Measurements from ENCODE around the gene GMDS. TPM values are rescaled to one million over a fixed set of nuclear protein-coding genes. Genes with fewer than 3 reads are reported as not detected.

GMDS gene
- total RNA-seq, 2 experiments from 2014 or later = 13.9 to 16.4 TPM

- peaks cover 81% of the 10 kb centered on the region for H3K27me3 Mint-ChIP-seq
- DNase-seq = peak in 2 of 14 experiments; percentile 22 to 32
- intact Hi-C loops (cut with DNase I, micrococcal nuclease) = no loop called here
Observed at GRCh38 chr6:1624851-1625781, 620.3 kb downstream of the GMDS start.

GRCh38 chr6:1624058-1624850 is 621.2 kb downstream of the GMDS start:
- CTCF ChIA-PET = no interaction called here
- ATAC-seq (ENCODE audit: poor library complexity) (no peak), DNase-seq (peak in 1 of 14 experiments; percentile 30)
- Mint-ChIP-seq H3K9me3 (no peaks in the 10 kb centered on the region), H3K27ac (no peak overlapping the region), H3K27me3 (peaks cover 75% of the 10 kb centered on the region), H3K4me1 (ENCODE audit: low read depth) (peaks cover 21% of the 10 kb centered on the region), H3K36me3 (ENCODE audit: low read depth) (peaks cover 13% of the 10 kb centered on the region), H3K4me3 (no peak overlapping the region)
- Histone ChIP-seq H3K27ac (ENCODE audit: low read depth in 1 of 2, low read length in 2 of 2) (no peak overlapping the region), H3K36me3 (ENCODE audit: insufficient read depth, low read length) (no peaks in the 10 kb centered on the region), H3K4me3 (ENCODE audit: low read length) (peak overlapping the region; percentile 46), H3K27me3 (ENCODE audit: control insufficient read depth in 1 of 2, insufficient read depth in 2 of 2, low read length in 2 of 2) (peaks cover 54 to 84% of the 10 kb centered on the region in 2 experiments), H3K9me3 (ENCODE audit: control insufficient read depth in 1 of 2, insufficient read depth in 1 of 2, low read length in 2 of 2) (peaks cover 0 to 26% of the 10 kb centered on the region in 2 experiments), H3K4me1 (ENCODE audit: insufficient read depth, low read length) (peaks cover 23% of the 10 kb centered on the region)
- intact Hi-C loops (cut with DNase I, micrococcal nuclease) = no loop called here
- TF ChIP-seq CTCF (IDR thresholded peaks at IDR 0.05) = no peak
- POLR2A ChIA-PET = no interaction called here

More at GRCh38 chr6:1624851-1625781, 620.3 kb downstream of the GMDS start:
- Histone ChIP-seq H3K27ac (ENCODE audit: low read depth in 1 of 2, low read length in 2 of 2) (no peak overlapping the region), H3K27me3 (ENCODE audit: control insufficient read depth in 1 of 2, insufficient read depth in 2 of 2, low read length in 2 of 2) (peaks cover 53 to 76% of the 10 kb centered on the region in 2 experiments), H3K9me3 (ENCODE audit: control insufficient read depth in 1 of 2, insufficient read depth in 1 of 2, low read length in 2 of 2) (peaks cover 0 to 21% of the 10 kb centered on the region in 2 experiments), H3K36me3 (ENCODE audit: insufficient read depth, low read length) (no peaks in the 10 kb centered on the region), H3K4me1 (ENCODE audit: insufficient read depth, low read length) (peaks cover 17% of the 10 kb centered on the region), H3K4me3 (ENCODE audit: low read length) (peak overlapping the region; percentile 46)
- Mint-ChIP-seq H3K27ac (no peak overlapping the region), H3K36me3 (ENCODE audit: low read depth) (peaks cover 13% of the 10 kb centered on the region), H3K4me1 (ENCODE audit: low read depth) (peaks cover 21% of the 10 kb centered on the region), H3K4me3 (peak overlapping the region; percentile 69), H3K9me3 (no peaks in the 10 kb centered on the region)
- TF ChIP-seq CTCF (IDR thresholded peaks at IDR 0.05) = no peak
- peak; percentile 32 for ATAC-seq (ENCODE audit: poor library complexity)
- ChIA-PET CTCF (no interaction called here), POLR2A (interaction anchor here (0.7 to 0.9 kb wide), 2 partner anchors 10 to 413 kb away, joined by 3 read pairs; no protein-coding TSS in a partner anchor)

GRCh38 chr6:1623769-1624057 is 621.7 kb downstream of the GMDS start:
- ATAC-seq (ENCODE audit: poor library complexity) = no peak
- Mint-ChIP-seq H3K36me3 (ENCODE audit: low read depth) (peaks cover 13% of the 10 kb centered on the region), H3K27me3 (peaks cover 70% of the 10 kb centered on the region), H3K9me3 (no peaks in the 10 kb centered on the region), H3K4me3 (peak overlapping the region; percentile 65), H3K4me1 (ENCODE audit: low read depth) (peaks cover 21% of the 10 kb centered on the region), H3K27ac (no peak overlapping the region)
- Histone ChIP-seq H3K4me1 (ENCODE audit: insufficient read depth, low read length) (peaks cover 23% of the 10 kb centered on the region), H3K27ac (ENCODE audit: low read depth in 1 of 2, low read length in 2 of 2) (no peak overlapping the region), H3K9me3 (ENCODE audit: control insufficient read depth in 1 of 2, insufficient read depth in 1 of 2, low read length in 2 of 2) (peaks cover 0 to 26% of the 10 kb centered on the region in 2 experiments), H3K36me3 (ENCODE audit: insufficient read depth, low read length) (no peaks in the 10 kb centered on the region), H3K4me3 (ENCODE audit: low read length) (no peak overlapping the region), H3K27me3 (ENCODE audit: control insufficient read depth in 1 of 2, insufficient read depth in 2 of 2, low read length in 2 of 2) (peaks cover 55 to 85% of the 10 kb centered on the region in 2 experiments)
- intact Hi-C loops (cut with DNase I, micrococcal nuclease) = no loop called here
- ChIA-PET POLR2A (no interaction called here), CTCF (no interaction called here)
- DNase-seq = no peak
- no peak for TF ChIP-seq CTCF (IDR thresholded peaks at IDR 0.05)

All from CD4-positive, alpha-beta T cell (primary cell).